ENCODE data around the gene CWC25.

CWC25 gene

GRCh38 chr17:38824899-38825761 is at the start of gene CWC25:
CWC25 (minus strand) TSS chr17:38825321; CDS start chr17:38825183, 138 bp downstream.
- peak; percentile 96 for DNase-seq

GRCh38 chr17:38873640-38874380 is 48.7 kb upstream of the CWC25 start:
- DNase-seq: no peak

- no peak for DNase-seq
Measured at GRCh38 chr17:38872671-38873385, 47.7 kb upstream of the CWC25 start.

GRCh38 chr17:38872027-38872511 is 46.9 kb upstream of the CWC25 start:
- DNase-seq: no peak

- DNase-seq: peak; percentile 76
Measured at GRCh38 chr17:38871247-38872015, 46.3 kb upstream of the CWC25 start.

- DNase-seq: peak; percentile 64
Measured at GRCh38 chr17:38870259-38871165, 45.4 kb upstream of the CWC25 start.

- peak; percentile 93 for DNase-seq
Measured at GRCh38 chr17:38869526-38870258, 44.6 kb upstream of the CWC25 start, which contains the start of gene LASP1. LASP1 (plus strand) TSS chr17:38870058; CDS start chr17:38870190, 132 bp downstream.

- peak; percentile 91 for DNase-seq
Measured at GRCh38 chr17:38868817-38869525, 43.9 kb upstream of the CWC25 start.

- DNase-seq: peak; percentile 86
Measured at GRCh38 chr17:38867968-38868816, 43.1 kb upstream of the CWC25 start.

GRCh38 chr17:38867179-38867967 is 42.3 kb upstream of the CWC25 start:
- DNase-seq: peak; percentile 78

- DNase-seq: peak; percentile 65
Measured at GRCh38 chr17:38864636-38865398, 39.7 kb upstream of the CWC25 start.

- DNase-seq: peak; percentile 62
Measured at GRCh38 chr17:38861399-38861843, 36.3 kb upstream of the CWC25 start.

- DNase-seq: no peak
Measured at GRCh38 chr17:38857271-38857670, 32.1 kb upstream of the CWC25 start.

- peak; percentile 90 for DNase-seq
Measured at GRCh38 chr17:38855101-38855714, 30.1 kb upstream of the CWC25 start.

- DNase-seq: peak; percentile 98
Measured at GRCh38 chr17:38853292-38854219, 28.4 kb upstream of the CWC25 start, which contains the start of gene RPL23. RPL23 (minus strand) TSS chr17:38853721; CDS start chr17:38853710, 11 bp downstream.

All from fibroblast of skin of right quadriceps (primary cell).